ENCODE measurements around the gene PGAP6. TPM values are rescaled to one million over a fixed set of nuclear protein-coding genes. Genes with fewer than 3 reads are reported as not detected.
A peak's percentile ranks its signal among the peaks of the same experiment; 100 is the strongest.
"Not testable (repeated sequence)": the region's sequence is repeated elsewhere in the genome, so short reads cannot be mapped to it uniquely, and the experiment has no call there.

The PGAP6 gene, protein sequence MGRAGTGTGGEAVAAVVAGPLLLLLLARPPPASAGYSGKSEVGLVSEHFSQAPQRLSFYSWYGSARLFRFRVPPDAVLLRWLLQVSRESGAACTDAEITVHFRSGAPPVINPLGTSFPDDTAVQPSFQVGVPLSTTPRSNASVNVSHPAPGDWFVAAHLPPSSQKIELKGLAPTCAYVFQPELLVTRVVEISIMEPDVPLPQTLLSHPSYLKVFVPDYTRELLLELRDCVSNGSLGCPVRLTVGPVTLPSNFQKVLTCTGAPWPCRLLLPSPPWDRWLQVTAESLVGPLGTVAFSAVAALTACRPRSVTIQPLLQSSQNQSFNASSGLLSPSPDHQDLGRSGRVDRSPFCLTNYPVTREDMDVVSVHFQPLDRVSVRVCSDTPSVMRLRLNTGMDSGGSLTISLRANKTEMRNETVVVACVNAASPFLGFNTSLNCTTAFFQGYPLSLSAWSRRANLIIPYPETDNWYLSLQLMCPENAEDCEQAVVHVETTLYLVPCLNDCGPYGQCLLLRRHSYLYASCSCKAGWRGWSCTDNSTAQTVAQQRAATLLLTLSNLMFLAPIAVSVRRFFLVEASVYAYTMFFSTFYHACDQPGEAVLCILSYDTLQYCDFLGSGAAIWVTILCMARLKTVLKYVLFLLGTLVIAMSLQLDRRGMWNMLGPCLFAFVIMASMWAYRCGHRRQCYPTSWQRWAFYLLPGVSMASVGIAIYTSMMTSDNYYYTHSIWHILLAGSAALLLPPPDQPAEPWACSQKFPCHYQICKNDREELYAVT
- 29.6 and 34.7 TPM in 2 replicates for total RNA-seq (2014; rRNA removed; shearing (Covaris generic))
- 50.2 and 69.6 TPM in 2 replicates for polyA plus RNA-seq (2014; cell fraction: nucleus; rRNA removed)

- DNase-seq (ENCODE audit: extremely low read depth, low read depth) = no peak
These were observed at the start of gene PGAP6 for GRCh38 chr16:381789-382717. Gene PGAP6, minus strand, starts transcription at chr16:381978. Its CDS starts 157 bp downstream, at chr16:381821.

DNA sequence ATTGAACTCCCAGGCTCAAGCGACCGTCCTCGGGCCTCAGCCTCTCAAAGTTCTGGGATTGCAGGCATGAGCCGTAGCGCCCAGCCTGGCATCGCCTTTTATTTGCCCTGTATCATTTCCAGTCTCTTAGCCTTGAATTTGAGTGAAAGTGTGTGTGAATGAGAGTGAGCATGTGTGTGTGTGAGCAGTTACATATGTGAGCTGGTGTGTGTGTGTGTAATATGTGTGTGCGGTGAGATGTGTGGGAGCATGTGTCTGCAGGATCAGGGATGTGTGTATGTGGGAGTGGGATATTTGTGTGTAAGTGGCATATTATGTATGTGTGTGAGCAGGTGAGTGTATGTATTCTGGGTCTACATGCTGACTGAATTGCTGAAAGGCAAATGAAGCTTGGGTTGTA is 49.1 kb upstream of the PGAP6 start:
- no peak for DNase-seq (ENCODE audit: extremely low read depth, low read depth)

DNA sequence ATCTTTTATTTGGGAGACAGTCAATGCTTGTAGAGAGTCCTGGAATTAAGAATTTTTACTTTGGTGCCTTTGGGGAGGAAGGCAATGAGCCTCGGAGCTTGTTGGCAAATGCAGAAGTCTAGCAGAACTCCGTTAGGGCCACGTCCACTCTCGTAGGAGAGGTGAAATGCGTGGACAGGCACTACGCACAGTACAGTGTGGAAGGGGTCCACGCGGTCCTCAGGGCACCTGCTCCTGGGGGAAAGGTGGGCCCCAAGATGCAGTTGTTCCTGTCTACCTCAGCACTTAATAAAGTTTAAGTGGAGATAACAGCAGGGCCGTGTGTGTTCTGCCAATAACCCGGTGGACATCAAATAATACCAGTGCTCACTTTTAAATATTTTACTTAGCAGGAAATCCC is 45.5 kb upstream of the PGAP6 start:
- no peak for DNase-seq (ENCODE audit: extremely low read depth, low read depth)

GRCh38 chr16:426906-427249 is 45.1 kb upstream of the PGAP6 start:
- DNase-seq (ENCODE audit: extremely low read depth, low read depth) = no peak

GRCh38 chr16:426115-426905 is 44.5 kb upstream of the PGAP6 start:
- DNase-seq (ENCODE audit: extremely low read depth, low read depth) = no peak

DNA sequence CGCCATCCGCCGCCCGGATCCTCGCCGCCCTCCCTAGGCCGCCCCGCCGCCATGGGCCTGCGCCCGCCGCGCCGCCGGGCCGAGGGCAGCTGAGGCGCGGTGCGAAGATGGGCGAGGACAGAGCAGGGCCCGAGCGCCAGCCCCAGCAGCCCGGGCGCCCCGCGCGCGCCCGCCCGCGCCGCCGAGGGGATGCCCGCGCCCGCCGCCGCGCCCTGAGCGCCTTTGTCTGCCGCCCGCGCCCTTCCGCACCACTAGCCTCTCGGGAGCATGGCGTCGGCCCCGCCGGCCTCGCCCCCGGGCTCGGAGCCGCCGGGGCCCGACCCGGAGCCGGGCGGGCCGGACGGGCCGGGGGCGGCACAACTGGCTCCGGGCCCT is 43.9 kb upstream of the PGAP6 start:
- no peak for DNase-seq (ENCODE audit: extremely low read depth, low read depth)

DNA sequence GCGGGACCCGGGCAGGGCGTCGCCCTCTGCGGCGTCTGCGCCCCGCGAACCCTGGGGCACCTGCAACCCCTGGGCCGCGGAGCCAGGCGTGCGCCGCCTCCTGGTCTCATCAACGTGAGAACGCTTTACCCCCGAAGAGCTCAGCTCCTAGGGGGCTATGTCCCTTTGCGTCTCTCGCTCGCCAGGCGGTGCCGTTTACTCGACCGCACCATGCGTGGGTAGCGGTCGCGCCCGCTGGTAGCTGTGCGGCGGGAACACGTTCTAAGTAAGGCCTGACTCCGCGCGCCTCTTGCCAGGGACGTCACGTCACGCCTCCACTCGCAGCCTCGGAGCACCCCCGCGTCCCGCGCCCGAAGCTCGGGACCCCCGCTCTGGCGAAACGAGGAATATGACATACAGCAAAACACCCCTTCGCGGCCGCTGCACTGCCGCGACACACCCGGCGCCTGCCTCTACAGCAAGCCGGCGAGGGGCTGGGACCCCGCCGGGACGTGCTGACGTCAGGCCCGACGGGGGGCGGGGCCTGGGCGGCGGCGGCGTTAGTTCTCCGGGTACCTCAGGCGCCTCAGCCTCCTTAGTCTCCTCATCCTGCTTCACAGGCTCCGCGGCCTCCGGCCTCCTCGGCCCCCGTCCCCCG is 43.4 kb upstream of the PGAP6 start, which contains the start of gene RAB11FIP3:
Gene RAB11FIP3, plus strand, starts transcription at position 568 of the 637 bp plus-strand sequence. CDS start 358 bp downstream, outside the sequence.
- DNase-seq (ENCODE audit: extremely low read depth, low read depth) = peak; percentile 58

DNA sequence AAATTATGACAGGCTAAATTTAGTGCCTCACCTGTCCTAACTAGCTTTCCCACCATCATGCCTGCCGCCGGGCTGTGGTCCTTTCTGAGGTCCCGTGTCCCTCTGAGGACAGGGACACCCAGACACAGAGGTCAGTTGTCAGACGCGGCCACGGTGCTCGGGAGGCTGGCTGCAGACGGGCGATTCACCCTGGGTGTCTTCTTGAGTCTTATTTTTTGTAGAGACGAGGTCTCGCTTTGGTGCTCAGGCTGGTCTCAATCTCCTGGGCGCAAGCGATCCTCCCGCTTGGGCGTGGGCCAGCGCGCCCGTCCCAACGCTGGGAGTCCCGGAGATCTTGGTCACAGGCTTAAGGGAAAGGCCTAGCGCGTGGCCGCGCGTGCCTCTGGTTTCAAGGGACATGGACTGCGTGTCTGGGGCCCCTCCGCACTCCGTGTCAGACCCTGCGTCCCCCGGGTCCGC is 42.9 kb upstream of the PGAP6 start:
- DNase-seq (ENCODE audit: extremely low read depth, low read depth) = peak; percentile 40

- peak; percentile 57 for DNase-seq (ENCODE audit: extremely low read depth, low read depth)
These were observed 42.4 kb upstream of the PGAP6 start for GRCh38 chr16:424033-424622.

DNA sequence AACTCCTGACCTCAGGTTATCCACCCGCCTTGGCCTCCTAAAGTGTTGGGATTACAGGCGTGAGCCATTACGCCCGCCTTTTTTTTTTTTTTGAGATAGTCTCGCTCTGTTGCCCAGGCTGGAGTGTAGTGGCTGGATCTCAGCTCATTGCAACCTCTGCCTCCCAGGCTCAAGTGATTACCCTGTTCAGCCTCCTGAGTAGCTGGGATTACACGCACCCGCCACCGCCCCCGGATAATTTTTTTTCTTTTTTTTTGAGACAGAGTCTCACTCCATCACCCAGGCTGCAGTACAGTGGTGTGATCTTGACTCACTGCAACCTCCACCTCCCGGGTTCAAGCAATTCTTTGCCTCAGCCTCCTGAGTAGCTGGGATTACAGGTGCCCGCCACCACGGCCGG is 40.4 kb upstream of the PGAP6 start:
- not testable (repeated sequence) for DNase-seq (ENCODE audit: extremely low read depth, low read depth)

DNA sequence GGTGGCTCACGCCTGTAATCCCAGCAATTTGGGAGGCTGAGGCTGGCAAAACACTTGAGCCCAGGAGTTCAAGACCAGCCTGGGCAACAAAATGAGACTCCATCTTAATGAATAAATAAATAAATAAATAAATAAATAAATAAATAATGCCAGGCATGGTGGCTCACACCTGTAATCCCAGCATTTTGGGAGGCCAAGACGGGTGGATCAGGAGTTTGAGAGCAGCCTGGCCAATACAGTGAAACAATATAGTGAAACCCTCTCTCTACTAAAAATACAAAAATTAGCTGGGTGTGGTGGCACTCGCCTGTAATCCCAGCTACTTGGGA is 33.4 kb upstream of the PGAP6 start:
- DNase-seq (ENCODE audit: extremely low read depth, low read depth) = not testable (repeated sequence)

DNA sequence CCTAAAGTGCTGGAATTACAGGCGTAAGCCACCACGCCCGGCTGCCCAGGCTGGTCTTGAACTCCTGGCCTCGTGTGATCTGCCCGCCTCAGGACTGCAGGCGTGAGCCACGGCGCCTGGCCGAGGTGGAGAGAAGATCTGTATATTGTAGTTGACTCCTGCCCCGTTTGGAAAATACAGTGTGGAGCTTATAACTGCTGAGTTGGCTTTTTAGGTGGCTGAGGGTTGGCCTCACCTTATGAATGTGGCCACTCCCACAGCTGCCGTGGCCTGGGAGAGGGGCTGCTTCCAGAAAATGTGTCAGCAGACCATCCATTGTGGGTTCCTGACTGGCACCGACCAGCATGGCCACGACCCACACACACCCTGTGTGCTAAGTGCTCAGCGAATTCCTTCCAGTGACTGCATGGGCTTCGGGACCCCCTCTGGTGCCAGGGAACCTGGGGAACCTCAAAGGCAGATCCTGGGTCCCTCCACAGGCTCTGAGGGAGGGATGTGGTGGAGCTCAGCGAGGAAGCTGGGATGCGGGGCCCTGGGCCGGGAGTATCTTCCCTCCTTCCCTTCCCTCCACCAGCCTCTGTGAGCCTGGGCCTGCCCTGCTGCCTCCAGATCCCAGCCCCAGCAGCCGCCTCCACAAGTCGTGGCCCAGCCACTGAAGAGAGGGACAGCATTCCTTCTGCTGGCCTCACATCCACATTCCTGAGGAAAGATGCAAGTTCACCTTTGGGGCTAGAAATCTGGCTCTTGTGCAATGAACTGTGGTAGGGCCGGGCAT is 32.8 kb upstream of the PGAP6 start:
- DNase-seq (ENCODE audit: extremely low read depth, low read depth) = no peak

GRCh38 chr16:411576-412265 is 29.9 kb upstream of the PGAP6 start:
- DNase-seq (ENCODE audit: extremely low read depth, low read depth) = no peak

DNA sequence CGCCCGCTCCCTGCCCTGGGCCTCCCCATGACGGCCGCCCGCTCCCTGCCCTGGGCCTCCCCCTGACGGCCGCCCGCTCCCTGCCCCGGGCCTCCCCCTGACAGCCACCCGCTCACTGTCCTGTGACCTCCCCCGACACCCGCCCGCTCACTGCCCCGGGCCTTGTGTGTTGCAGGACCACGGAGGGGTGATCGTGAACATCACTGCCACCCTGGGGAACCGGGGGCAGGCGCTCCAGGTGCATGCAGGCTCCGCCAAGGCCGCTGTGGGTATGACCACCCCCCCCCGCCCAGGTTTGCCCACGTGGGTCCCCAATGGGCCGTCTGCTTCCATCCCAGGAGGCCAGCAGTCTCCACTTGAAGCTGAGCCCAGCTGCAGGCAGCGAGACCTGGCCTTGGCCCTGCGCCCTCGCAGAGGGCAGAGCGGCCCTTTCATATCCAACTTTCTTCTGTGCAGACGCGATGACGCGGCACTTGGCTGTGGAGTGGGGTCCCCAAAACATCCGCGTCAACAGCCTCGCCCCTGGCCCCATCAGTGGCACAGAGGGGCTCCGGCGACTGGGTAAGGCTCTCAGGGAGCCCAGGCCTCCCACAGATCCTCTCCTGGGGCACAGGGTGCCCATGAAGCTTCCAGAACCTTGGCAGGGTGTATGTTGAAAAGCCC is 28.9 kb upstream of the PGAP6 start:
- no peak for DNase-seq (ENCODE audit: extremely low read depth, low read depth)

- DNase-seq (ENCODE audit: extremely low read depth, low read depth) = no peak
These were observed 25.5 kb upstream of the PGAP6 start for GRCh38 chr16:407253-407652.

DNA sequence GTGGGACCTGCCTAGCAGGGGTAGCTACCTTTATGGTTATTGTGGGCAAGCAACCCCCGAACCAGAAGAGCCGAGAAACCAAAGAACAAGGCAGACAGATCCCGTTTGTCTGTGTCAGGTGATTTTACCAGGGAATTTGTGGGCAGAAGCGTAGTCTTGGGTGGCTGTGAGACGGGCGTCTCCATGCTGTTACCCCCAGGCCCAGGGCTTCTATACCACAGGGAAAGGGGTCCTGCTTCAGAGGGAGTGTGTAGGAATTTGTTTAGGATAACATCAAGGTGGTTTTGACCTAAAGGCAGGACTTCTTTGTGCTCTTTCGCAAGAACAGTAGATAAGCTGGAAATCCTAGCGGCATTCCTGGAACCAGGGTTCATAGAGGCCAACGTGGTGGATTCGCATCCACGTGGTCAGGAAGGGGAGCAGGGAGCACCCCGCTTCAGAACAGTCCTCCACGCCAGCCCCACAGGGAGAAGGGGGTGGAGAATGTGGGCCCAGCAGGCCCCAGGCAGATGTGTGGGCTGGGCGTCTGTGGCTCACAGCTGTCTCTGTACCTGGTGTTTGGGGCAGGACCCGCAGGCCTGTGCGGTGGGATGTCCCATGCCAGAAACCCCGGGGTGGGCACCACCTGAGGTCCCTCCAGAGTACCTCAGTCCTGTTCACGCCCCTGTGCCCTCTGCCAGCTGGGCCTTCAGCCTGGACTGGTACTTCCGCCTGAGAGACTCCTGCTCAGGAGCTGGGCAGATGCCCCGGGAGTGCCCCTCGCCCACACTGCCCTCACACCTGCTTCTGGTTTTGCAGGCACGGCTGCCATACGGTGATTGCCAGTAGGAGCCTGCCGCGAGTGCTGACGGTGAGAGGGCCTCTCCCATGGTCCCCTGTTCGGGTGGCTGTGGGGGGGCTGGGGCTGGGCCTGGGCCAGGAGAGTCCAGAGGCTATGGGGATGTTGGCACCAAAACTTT is 24.0 kb upstream of the PGAP6 start:
- no peak for DNase-seq (ENCODE audit: extremely low read depth, low read depth)

Data from NCI-H460 (cell line).